ENCODE measurements around the gene ZMIZ1. TPM values are rescaled to one million over a fixed set of nuclear protein-coding genes. Genes with fewer than 3 reads are reported as not detected.

ZMIZ1 gene
- total RNA-seq, 1 experiment from 2014 or later = 22.3 TPM

GRCh38 chr10:79349766-79350406, 281.1 kb downstream of the ZMIZ1 start:
- Histone ChIP-seq H3K27me3 (replicated peaks) (no peaks in the 10 kb centered on the region), H3K36me3 (peaks cover 76% of the 10 kb centered on the region), H3K4me1 (replicated peaks) (peaks cover 29% of the 10 kb centered on the region), H3K27ac (no peak overlapping the region), H3K9me3 (replicated peaks) (no peaks in the 10 kb centered on the region), H3K4me3 (no peak overlapping the region)
- DNase-seq (ENCODE audit: low read depth in 1 of 2, low spot score in 2 of 2) = peak in 1 of 2 experiments; percentile 37

DNA sequence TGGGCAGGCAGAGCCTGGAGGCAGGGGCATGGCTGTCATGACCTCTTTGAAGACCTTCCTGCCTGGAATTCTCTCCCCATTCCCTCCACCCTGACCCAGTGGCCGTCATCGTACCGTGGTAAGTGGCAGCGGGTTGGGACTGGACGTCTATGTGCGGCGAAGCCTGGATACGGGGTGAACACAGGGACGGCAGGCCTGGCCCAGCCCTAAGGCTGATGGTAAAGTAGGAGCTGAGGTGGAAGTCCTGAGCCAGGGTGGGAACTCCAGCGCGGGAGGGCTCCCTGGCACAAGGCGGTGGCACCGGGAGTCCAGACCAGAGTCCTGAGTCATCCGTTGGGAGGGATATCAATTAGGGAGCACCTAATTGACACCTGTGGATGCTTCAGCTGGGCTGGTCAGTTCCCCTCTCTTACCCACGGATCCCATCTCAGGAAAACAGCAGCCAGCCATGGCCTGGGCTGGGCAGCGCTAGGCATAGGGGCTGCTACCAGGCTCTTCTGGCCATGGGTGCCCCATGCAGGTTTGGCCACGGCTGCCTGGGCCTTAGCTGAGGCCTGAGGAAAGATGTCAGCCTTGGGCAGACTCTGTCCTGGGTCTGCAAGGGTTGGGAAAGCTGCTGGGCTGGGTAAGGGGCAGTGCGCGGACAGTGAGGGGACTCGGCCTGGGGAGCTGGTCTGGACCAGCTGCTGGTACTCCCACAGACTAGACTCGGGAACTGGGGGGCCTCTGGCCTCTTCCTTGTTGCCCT, 281.8 kb downstream of the ZMIZ1 start:
- H3K27ac ChIP-seq = no peak overlapping the region
- no peak overlapping the region for H3K4me3 ChIP-seq
- H3K36me3 ChIP-seq = peaks cover 83% of the 10 kb centered on the region
- peak in 1 of 2 experiments; percentile 41 for DNase-seq (ENCODE audit: low read depth in 1 of 2, low spot score in 2 of 2)
- H3K9me3 ChIP-seq (replicated peaks) = no peaks in the 10 kb centered on the region
- H3K4me1 ChIP-seq (replicated peaks) = peaks cover 29% of the 10 kb centered on the region
- H3K27me3 ChIP-seq (replicated peaks) = no peaks in the 10 kb centered on the region

GRCh38 chr10:79351332-79351731, 282.6 kb downstream of the ZMIZ1 start:
- H3K27ac ChIP-seq = no peak overlapping the region
- peaks cover 91% of the 10 kb centered on the region for H3K36me3 ChIP-seq

DNA sequence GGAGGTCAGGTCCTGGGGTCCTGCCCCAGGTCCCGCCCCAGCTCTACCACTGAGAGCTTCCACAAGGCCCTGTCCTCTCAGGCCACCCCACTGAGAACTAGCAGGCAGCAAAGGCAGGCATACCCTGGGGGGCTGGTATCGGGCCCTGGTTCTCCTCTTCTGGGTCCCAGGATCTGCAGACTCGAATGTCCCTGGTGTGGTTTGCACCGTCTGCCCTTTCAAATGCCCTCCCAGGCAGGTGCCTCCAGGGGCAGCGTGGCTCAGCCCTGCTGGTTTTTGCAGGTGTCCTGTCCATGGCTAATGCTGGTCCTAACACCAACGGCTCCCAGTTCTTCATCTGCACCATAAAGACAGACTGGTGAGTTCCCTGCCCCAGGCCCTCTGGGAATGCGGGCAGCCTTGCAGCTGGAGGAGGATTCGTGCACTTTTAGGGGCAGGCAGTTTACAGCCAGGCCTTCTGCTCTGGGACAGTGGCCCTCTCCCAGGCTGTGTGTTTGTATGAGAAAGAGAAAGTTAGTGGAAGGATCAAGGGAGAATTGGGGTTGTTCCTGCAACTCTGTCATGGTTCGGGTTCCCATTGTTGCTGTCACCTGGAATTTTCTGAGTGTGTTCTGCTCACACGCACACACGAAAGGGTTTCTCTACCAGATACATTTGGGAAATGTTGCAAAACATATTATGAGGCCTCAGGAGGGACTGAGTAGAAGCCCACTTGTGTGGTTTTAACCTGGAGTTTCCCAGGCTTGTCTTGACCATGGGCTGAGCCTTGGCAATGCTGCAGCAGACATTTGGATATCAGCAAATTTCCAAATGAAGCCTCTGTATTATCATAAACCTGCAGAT, 283.5 kb downstream of the ZMIZ1 start:
- no peaks in the 10 kb centered on the region for H3K9me3 ChIP-seq (replicated peaks)
- no peaks in the 10 kb centered on the region for H3K27me3 ChIP-seq (replicated peaks)
- peak in 1 of 2 experiments; percentile 39 for DNase-seq (ENCODE audit: low read depth in 1 of 2, low spot score in 2 of 2)
- no peak overlapping the region for H3K27ac ChIP-seq
- peaks cover 99% of the 10 kb centered on the region for H3K36me3 ChIP-seq
- no peak overlapping the region for H3K4me3 ChIP-seq
- H3K4me1 ChIP-seq (replicated peaks) = peaks cover 25% of the 10 kb centered on the region

More at GRCh38 chr10:79351332-79351731, 282.6 kb downstream of the ZMIZ1 start:
- peak in 1 of 2 experiments; percentile 32 for DNase-seq (ENCODE audit: low read depth in 1 of 2, low spot score in 2 of 2)
- H3K4me1 ChIP-seq (replicated peaks) = peaks cover 29% of the 10 kb centered on the region
- H3K4me3 ChIP-seq = no peak overlapping the region
- H3K9me3 ChIP-seq (replicated peaks) = no peaks in the 10 kb centered on the region
- no peaks in the 10 kb centered on the region for H3K27me3 ChIP-seq (replicated peaks)

GRCh38 chr10:79353000-79353406, 284.2 kb downstream of the ZMIZ1 start:
- Histone ChIP-seq H3K9me3 (replicated peaks) (no peaks in the 10 kb centered on the region), H3K27me3 (replicated peaks) (no peaks in the 10 kb centered on the region), H3K4me1 (replicated peaks) (peaks cover 19% of the 10 kb centered on the region), H3K36me3 (peaks cover 95% of the 10 kb centered on the region), H3K4me3 (no peak overlapping the region), H3K27ac (no peak overlapping the region)
- peak in 1 of 2 experiments; percentile 33 for DNase-seq (ENCODE audit: low read depth in 1 of 2, low spot score in 2 of 2)

- Histone ChIP-seq H3K4me3 (no peak overlapping the region), H3K4me1 (replicated peaks) (peaks cover 12% of the 10 kb centered on the region), H3K9me3 (replicated peaks) (no peaks in the 10 kb centered on the region), H3K36me3 (peaks cover 88% of the 10 kb centered on the region), H3K27me3 (replicated peaks) (no peaks in the 10 kb centered on the region), H3K27ac (no peak overlapping the region)
- DNase-seq (ENCODE audit: low read depth in 1 of 2, low spot score in 2 of 2) = peak in 1 of 2 experiments; percentile 34
Observed at GRCh38 chr10:79353726-79354125, 285.0 kb downstream of the ZMIZ1 start.

GRCh38 chr10:79354141-79354540, 285.4 kb downstream of the ZMIZ1 start:
- Histone ChIP-seq H3K27me3 (replicated peaks) (no peaks in the 10 kb centered on the region), H3K4me3 (no peak overlapping the region), H3K27ac (no peak overlapping the region), H3K9me3 (replicated peaks) (no peaks in the 10 kb centered on the region), H3K36me3 (peaks cover 83% of the 10 kb centered on the region), H3K4me1 (replicated peaks) (peaks cover 8% of the 10 kb centered on the region)
- no peak for DNase-seq (ENCODE audit: low read depth in 1 of 2, low spot score in 2 of 2)

DNA sequence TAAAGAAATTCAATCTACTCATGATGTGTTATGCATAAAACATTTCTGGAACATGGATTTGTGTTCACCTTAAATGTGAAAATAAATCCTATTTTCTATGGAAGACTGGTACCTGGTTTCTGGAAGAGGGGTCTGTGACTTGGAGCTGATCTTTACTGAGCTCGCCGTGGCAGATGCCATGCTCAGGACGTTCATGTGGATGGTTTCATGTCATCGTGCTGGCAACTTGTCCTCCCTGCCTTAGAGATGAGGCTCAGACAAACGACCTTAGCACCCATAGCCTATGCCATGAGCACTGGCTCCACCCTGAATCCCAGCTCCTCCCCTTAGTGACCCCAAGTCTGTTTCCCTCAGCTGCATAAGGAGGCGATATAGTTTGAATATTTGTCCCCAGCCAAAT, 285.8 kb downstream of the ZMIZ1 start:
- peaks cover 79% of the 10 kb centered on the region for H3K36me3 ChIP-seq
- H3K9me3 ChIP-seq (replicated peaks) = no peaks in the 10 kb centered on the region
- no peaks in the 10 kb centered on the region for H3K27me3 ChIP-seq (replicated peaks)
- H3K4me3 ChIP-seq = no peak overlapping the region
- peaks cover 3% of the 10 kb centered on the region for H3K4me1 ChIP-seq (replicated peaks)
- no peak overlapping the region for H3K27ac ChIP-seq
- no peak for DNase-seq (ENCODE audit: low read depth in 1 of 2, low spot score in 2 of 2)

- Histone ChIP-seq H3K36me3 (peaks cover 70% of the 10 kb centered on the region), H3K27ac (no peak overlapping the region), H3K9me3 (replicated peaks) (no peaks in the 10 kb centered on the region), H3K4me3 (no peak overlapping the region), H3K4me1 (replicated peaks) (no peaks in the 10 kb centered on the region), H3K27me3 (replicated peaks) (no peaks in the 10 kb centered on the region)
- no peak for DNase-seq (ENCODE audit: low read depth in 1 of 2, low spot score in 2 of 2)
Observed at GRCh38 chr10:79355420-79356017, 286.8 kb downstream of the ZMIZ1 start.

DNA sequence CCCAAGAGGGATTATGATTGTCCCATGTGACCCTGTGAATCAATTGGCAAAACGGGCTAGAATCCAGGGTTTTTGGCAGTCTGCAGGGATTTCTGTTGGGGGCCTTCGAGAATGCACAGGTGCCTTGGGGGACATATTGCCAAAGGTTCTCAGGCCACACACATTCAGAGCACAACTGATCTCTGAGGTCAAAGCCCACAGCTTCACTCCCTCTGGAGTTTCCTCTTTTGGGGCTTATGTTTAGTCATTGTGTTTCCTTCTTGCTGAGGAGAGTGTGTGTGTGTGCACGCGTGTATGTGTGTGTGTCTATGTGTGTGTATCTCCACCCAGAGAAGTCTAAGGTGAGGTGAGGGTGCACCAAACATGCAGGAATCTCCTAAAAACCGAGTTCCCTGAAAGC, 287.3 kb downstream of the ZMIZ1 start:
- DNase-seq (ENCODE audit: low read depth in 1 of 2, low spot score in 2 of 2) = no peak
- H3K27me3 ChIP-seq (replicated peaks) = no peaks in the 10 kb centered on the region
- no peak overlapping the region for H3K27ac ChIP-seq
- H3K36me3 ChIP-seq = peaks cover 64% of the 10 kb centered on the region
- H3K9me3 ChIP-seq (replicated peaks) = no peaks in the 10 kb centered on the region
- H3K4me3 ChIP-seq = no peak overlapping the region
- no peaks in the 10 kb centered on the region for H3K4me1 ChIP-seq (replicated peaks)

DNA sequence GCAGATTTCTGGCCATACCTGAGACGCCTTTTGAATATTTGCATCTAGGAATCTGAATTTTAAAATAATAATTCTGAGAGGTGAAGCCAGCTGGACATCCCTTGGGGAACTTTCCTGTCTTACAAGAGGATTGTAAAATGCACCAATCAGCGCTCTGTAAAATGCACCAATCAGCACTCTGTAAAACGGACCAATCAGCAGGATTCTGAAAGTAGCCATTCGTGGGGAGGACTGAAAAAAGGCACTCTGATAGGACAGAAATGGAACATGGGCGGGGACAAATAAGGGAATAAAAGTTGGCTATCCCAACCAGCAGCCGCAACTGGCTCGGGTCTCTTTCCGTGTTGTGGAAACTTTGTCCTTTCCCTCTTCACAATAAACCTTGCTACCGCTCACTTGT, 288.4 kb downstream of the ZMIZ1 start:
- H3K4me3 ChIP-seq = no peak overlapping the region
- H3K4me1 ChIP-seq (replicated peaks) = peaks cover 11% of the 10 kb centered on the region; the same call in 1 of the 2 replicates
- DNase-seq (ENCODE audit: low read depth in 1 of 2, low spot score in 2 of 2) = no peak
- H3K27me3 ChIP-seq (replicated peaks) = no peaks in the 10 kb centered on the region
- peaks cover 53% of the 10 kb centered on the region for H3K36me3 ChIP-seq
- no peaks in the 10 kb centered on the region for H3K9me3 ChIP-seq (replicated peaks)
- H3K27ac ChIP-seq = no peak overlapping the region

DNA sequence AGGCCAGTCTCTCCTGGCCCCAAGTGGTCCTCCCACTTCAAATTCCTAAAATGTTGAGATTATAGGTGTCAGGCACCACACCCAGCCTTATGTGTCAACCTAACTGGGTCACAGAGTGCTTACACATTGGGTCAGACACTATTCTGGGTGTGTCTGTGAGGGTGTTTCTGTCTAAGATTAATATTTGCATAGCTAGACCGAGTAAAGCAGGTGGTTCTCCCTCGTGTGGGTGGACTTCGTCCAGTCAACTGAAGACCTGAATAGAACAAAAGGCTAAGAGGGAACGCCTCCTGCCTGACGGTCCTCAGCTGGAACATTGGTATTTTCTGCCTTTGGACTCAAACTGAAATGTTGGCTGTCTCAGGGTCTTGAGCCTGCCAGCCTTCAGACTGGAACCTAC, 290.0 kb downstream of the ZMIZ1 start:
- Histone ChIP-seq H3K27me3 (replicated peaks) (no peaks in the 10 kb centered on the region), H3K27ac (no peak overlapping the region), H3K9me3 (replicated peaks) (no peaks in the 10 kb centered on the region), H3K4me3 (no peak overlapping the region), H3K4me1 (replicated peaks) (peaks cover 19% of the 10 kb centered on the region), H3K36me3 (peaks cover 37% of the 10 kb centered on the region)
- DNase-seq (ENCODE audit: low read depth in 1 of 2, low spot score in 2 of 2) = no peak

DNA sequence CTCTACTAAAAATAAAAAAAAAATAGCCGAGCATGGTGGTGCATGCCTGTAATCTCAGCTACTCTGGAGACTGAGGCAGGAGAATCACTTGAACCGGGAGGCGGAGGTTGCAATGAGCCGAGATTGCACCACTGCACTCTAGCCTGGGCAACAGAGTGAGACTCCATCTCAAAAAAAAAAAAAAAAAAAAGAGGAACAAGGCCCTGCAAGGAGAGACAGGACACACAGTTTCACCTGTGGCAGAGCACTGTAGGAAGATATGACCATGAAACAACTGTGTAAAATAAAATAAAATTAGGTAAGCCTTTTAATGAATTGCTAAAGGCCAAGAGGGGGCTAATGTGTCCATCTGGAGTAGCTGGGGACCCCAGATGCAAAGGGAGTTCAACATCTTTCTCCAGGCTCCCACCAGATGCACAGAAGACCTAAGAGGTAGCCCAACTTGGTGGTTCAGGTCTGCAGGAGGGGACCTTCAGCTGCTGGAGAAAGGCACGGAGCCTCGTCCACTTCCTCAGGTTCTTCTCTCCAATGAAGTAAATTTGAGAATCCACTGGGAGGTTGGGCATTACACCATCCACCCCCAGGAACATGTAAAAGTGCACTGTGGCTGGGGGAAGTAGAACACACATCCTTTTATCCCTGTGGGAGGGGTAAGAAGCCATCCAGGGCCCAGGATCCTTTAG, 291.2 kb downstream of the ZMIZ1 start:
- DNase-seq (ENCODE audit: low read depth in 1 of 2, low spot score in 2 of 2) = no peak
- no peaks in the 10 kb centered on the region for H3K27me3 ChIP-seq (replicated peaks)
- H3K4me1 ChIP-seq (replicated peaks) = peaks cover 19% of the 10 kb centered on the region
- no peak overlapping the region for H3K4me3 ChIP-seq
- no peak overlapping the region for H3K27ac ChIP-seq
- no peaks in the 10 kb centered on the region for H3K9me3 ChIP-seq (replicated peaks)
- H3K36me3 ChIP-seq = peaks cover 25% of the 10 kb centered on the region
